Right lobe of liver (tissue), 6 donors: ENCODE results near the gene SPIB. TPM values are rescaled to one million over a fixed set of nuclear protein-coding genes. Genes with fewer than 3 reads are reported as not detected.
A peak's percentile ranks its signal among the peaks of the same experiment; 100 is the strongest.

Experiments used
- ATAC-seq, 4 donors: fragments of 200-7000 bp; cut with Tn5 transposase; one replicate each; pipeline ENCODE4 v1.9.1; 2020; ENCODE audit warnings: mild to moderate bottlenecking in 4 of 4, moderate library complexity in 4 of 4
- DNase-seq, 3 donors: peaks; one replicate each; pipeline ENCODE4 v3.0.0-alpha.2; 2020
- H3K27ac ChIP-seq, 3 donors: fragments of 200-600 bp; one replicate each; pipeline ENCODE4 v1.8.0; 2022
- H3K27me3 ChIP-seq, 2 donors: fragments of 200-600 bp; one replicate each; pipeline ENCODE4 v1.8.0; 2022
- H3K36me3 ChIP-seq, 4 donors: fragments of 200-600 bp; sonication (generic) in 1 of 4; one replicate each; pipeline versions ENCODE4 v1.5.1 to v1.8.0; 2017 to 2022; ENCODE audit warnings: control low read depth in 1 of 4
- H3K4me1 ChIP-seq, 4 donors: fragments of 200-600 bp; sonication (generic) in 1 of 4; one replicate each; pipeline versions ENCODE4 v1.5.1 to v1.8.0; 2017 to 2022; ENCODE audit warnings: control low read depth in 1 of 4
- H3K4me3 ChIP-seq, 3 donors: fragments of 200-600 bp; one replicate each; pipeline ENCODE4 v1.8.0; 2022
- H3K9me3 ChIP-seq, 4 donors: fragments of 200-600 bp; sonication (generic) in 1 of 4; one replicate each; pipeline versions ENCODE4 v1.5.1 to v1.8.0; 2017 to 2022; ENCODE audit warnings: control low read depth in 1 of 4
- CTCF ChIP-seq, 4 donors: fragments of 200-600 bp in 3 of 4; fragments of 450-650 bp in 1 of 4; IDR thresholded peaks; one replicate each; pipeline versions ENCODE4 v1.5.1 to v1.8.0; 2016 to 2022; ENCODE audit warnings: antibody characterized with exemption in 4 of 4, mild to moderate bottlenecking in 2 of 4
- POLR2A ChIP-seq: fragments of 450-650 bp; IDR thresholded peaks from one replicate; pipeline ENCODE4 v1.6.1; 2017; ENCODE audit warnings: antibody characterized with exemption, mild to moderate bottlenecking
- WGBS: methylation state at CpG from one replicate; pipeline ENCODE4 v1.1.6; 2018; ENCODE audit warnings: low coverage, low lambda C conversion rate; ENCODE audit not compliant: insufficient coverage; ENCODE audit errors: missing lambda C conversion rate; 5-methylcytosine and 5-hydroxymethylcytosine counted together
- intact Hi-C, 2 donors: fragments of 100-400 bp; cut with DNase I; formaldehyde crosslinking; loops; one replicate each; pipeline versions ENCODE4 v1.11.2 to v1.14.1; 2022
- total RNA-seq, 6 experiments: library from RNA; depleted of rRNA in 2 of 6; stranded (reverse); fragments of >200 nt in 2 of 6; fragmentation: NEBNext Ultra II Directional in 3 of 6; extraction: Animal tissue kit (Norgen Biotek cat#: 25700) in 3 of 6; gene quantifications; one replicate each; pipeline versions ENCODE4 v1.1.0 to v1.2.4, GENCODE V29; 2016 to 2023
- donor health status: DM: no; HTN: yes; CAD: no.
- donor health status: DM: no; HTN: no; CAD: no.
- donor health status: DM: no; HTN: no; CAD: no.
- donor health status: DM: no; HTN: yes; CAD: no.
- donor health status: DM: no; HTN: yes; CAD: no.

Gene SPIB
- total RNA-seq, 6 experiments from 2014 or later, result 0.51 TPM; not detected in 5

- DNase-seq, result no peak
- H3K4me1 ChIP-seq, result peaks cover 0 to 6% (median 2%) of the 10 kb centered on the region in 4 donors
- TF ChIP-seq POLR2A, result no peak
- no peak for TF ChIP-seq CTCF (IDR thresholded peaks at IDR 0.05)
- H3K27ac ChIP-seq, result peak overlapping the region in 1 of 3 donors; percentile 56
- H3K27me3 ChIP-seq, result no peaks in the 10 kb centered on the region
- peak overlapping the region; percentile 79 to 99 (median 91) for H3K4me3 ChIP-seq
- intact Hi-C loops, result no loop called here
- WGBS, result 22% methylated on average over 20 of the region's 20 CpGs
- peaks cover 3 to 22% (median 7%) of the 10 kb centered on the region in 4 donors for H3K36me3 ChIP-seq
- H3K9me3 ChIP-seq, result no peaks in the 10 kb centered on the region
- ATAC-seq, result no peak
These were observed 58.1 kb downstream of the SPIB start for GRCh38 chr19:50476907-50477238.

- H3K27ac ChIP-seq, result no peak overlapping the region
- no peaks in the 10 kb centered on the region for H3K27me3 ChIP-seq
- ATAC-seq (no peak), DNase-seq (peak in 1 of 3 donors; percentile 33)
- no peak for TF ChIP-seq CTCF (IDR thresholded peaks at IDR 0.05)
- TF ChIP-seq POLR2A, result no peak
- H3K36me3 ChIP-seq, result peaks cover 3 to 22% (median 7%) of the 10 kb centered on the region in 4 donors
- H3K4me3 ChIP-seq, result no peak overlapping the region
- intact Hi-C loops, result no loop called here
- peaks cover 0 to 6% (median 2%) of the 10 kb centered on the region in 4 donors for H3K4me1 ChIP-seq
- WGBS, result 98% methylated on average over 9 of the region's 17 CpGs
- no peaks in the 10 kb centered on the region for H3K9me3 ChIP-seq
These were observed 59.2 kb downstream of the SPIB start for GRCh38 chr19:50477751-50478515.

- intact Hi-C loops, result no loop called here
- ATAC-seq, result no peak
- TF ChIP-seq POLR2A (no peak), CTCF (IDR thresholded peaks at IDR 0.05) (peak in 2 of 4 donors; percentile 11 to 14)
- H3K36me3 ChIP-seq, result peaks cover 3 to 22% (median 7%) of the 10 kb centered on the region in 4 donors
- peak in 1 of 3 donors; percentile 48 for DNase-seq
- H3K27ac ChIP-seq, result no peak overlapping the region
- WGBS, result 91% methylated on average over 4 of the region's 19 CpGs
- peaks cover 0 to 6% (median 2%) of the 10 kb centered on the region in 4 donors for H3K4me1 ChIP-seq
- no peaks in the 10 kb centered on the region for H3K27me3 ChIP-seq
- no peaks in the 10 kb centered on the region for H3K9me3 ChIP-seq
- H3K4me3 ChIP-seq, result no peak overlapping the region
These were observed 60.4 kb downstream of the SPIB start for GRCh38 chr19:50478901-50479715.

DNA sequence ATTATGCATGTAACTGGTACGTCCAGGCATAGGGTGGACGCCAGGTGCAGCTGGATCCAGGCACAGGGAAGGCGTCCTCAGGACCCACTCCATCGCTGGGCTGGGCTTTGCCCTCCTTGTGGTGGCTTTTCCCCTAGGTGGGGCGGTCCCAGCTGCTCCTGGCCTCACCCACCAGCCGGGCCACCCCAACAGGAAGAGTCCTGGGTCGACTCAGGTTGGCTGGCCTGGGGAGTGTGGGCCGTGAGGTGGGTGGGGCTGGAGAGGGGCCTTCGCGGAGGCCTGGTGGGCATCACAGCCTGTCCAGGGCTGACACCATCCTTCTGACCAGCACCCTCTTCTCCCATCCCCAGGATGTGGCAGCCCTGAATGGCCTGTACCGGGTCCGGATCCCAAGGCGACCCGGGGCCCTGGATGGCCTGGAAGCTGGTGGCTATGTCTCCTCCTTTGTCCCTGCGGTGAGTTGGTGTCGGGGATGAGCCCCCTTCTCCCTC lies 61.1 kb downstream of the SPIB start:
- no peak overlapping the region for H3K4me3 ChIP-seq
- no peak for TF ChIP-seq CTCF (IDR thresholded peaks at IDR 0.05)
- no peak for TF ChIP-seq POLR2A
- peaks cover 3 to 22% (median 7%) of the 10 kb centered on the region in 4 donors for H3K36me3 ChIP-seq
- no peak overlapping the region for H3K27ac ChIP-seq
- H3K27me3 ChIP-seq, result no peaks in the 10 kb centered on the region
- intact Hi-C loops, result no loop called here
- H3K9me3 ChIP-seq, result no peaks in the 10 kb centered on the region
- peaks cover 0 to 6% (median 2%) of the 10 kb centered on the region in 4 donors for H3K4me1 ChIP-seq
- WGBS, result no CpG with 5 or more reads among the region's 16 CpGs
- ATAC-seq, result no peak
- peak in 1 of 3 donors; percentile 50 for DNase-seq
